ENCODE data around the gene MAML2.
A peak's percentile ranks its signal among the peaks of the same experiment; 100 is the strongest.

Gene MAML2

GRCh38 chr11:95984072-95984471, 358.9 kb downstream of the MAML2 start:
- no peak for TF ChIP-seq CTCF (IDR thresholded peaks at IDR 0.05; ENCODE audit: low read depth, low read length)
- no peak for DNase-seq (ENCODE audit: extremely low read depth, low read depth)

- DNase-seq (ENCODE audit: extremely low read depth, low read depth), result no peak
- no peak for TF ChIP-seq CTCF (IDR thresholded peaks at IDR 0.05; ENCODE audit: low read depth, low read length)
Measured at GRCh38 chr11:95977534-95978174, 365.3 kb downstream of the MAML2 start.

- no peak for DNase-seq (ENCODE audit: extremely low read depth, low read depth)
- no peak for TF ChIP-seq CTCF (IDR thresholded peaks at IDR 0.05; ENCODE audit: low read depth, low read length)
Measured at GRCh38 chr11:95976550-95976949, 366.4 kb downstream of the MAML2 start.

GRCh38 chr11:95975343-95975742, 367.7 kb downstream of the MAML2 start:
- DNase-seq (ENCODE audit: extremely low read depth, low read depth), result no peak
- TF ChIP-seq CTCF (IDR thresholded peaks at IDR 0.05; ENCODE audit: low read depth, low read length), result no peak

GRCh38 chr11:95972060-95972459, 370.9 kb downstream of the MAML2 start:
- no peak for DNase-seq (ENCODE audit: extremely low read depth, low read depth)
- no peak for TF ChIP-seq CTCF (IDR thresholded peaks at IDR 0.05; ENCODE audit: low read depth, low read length)

GRCh38 chr11:95968585-95968984, 374.4 kb downstream of the MAML2 start:
- DNase-seq (ENCODE audit: extremely low read depth, low read depth), result no peak
- TF ChIP-seq CTCF (IDR thresholded peaks at IDR 0.05; ENCODE audit: low read depth, low read length), result peak; percentile 20

- no peak for TF ChIP-seq CTCF (IDR thresholded peaks at IDR 0.05; ENCODE audit: low read depth, low read length)
- no peak for DNase-seq (ENCODE audit: extremely low read depth, low read depth)
Measured at GRCh38 chr11:95964281-95964680, 378.7 kb downstream of the MAML2 start.
